ENCODE data around the gene ESYT2. TPM values are rescaled to one million over a fixed set of nuclear protein-coding genes. Genes with fewer than 3 reads are reported as not detected.

ESYT2 gene
- polyA plus RNA-seq, 1 donor (not counting 4 experiments of a cell fraction or from before 2014, with no cell fraction given): 45.9 TPM

- no peak overlapping the region for H3K9ac ChIP-seq (ENCODE audit: control insufficient read depth, extremely low read depth, insufficient read depth, low read length)
- H3K27me3 ChIP-seq (ENCODE audit: control insufficient read depth, extremely low read depth, insufficient read depth, low read length): no peaks in the 10 kb centered on the region
- no peak overlapping the region for H3K4me3 ChIP-seq (ENCODE audit: control insufficient read depth in 2 of 3, extremely low read depth in 1 of 3, insufficient read depth in 2 of 3, low read depth in 1 of 3, low read length in 3 of 3)
- no peak for FAIRE-seq
- H4K20me1 ChIP-seq (ENCODE audit: control insufficient read depth, extremely low read depth, insufficient read depth, low read length): no peaks in the 10 kb centered on the region
- H3K27ac ChIP-seq (ENCODE audit: control insufficient read depth, insufficient read depth, low read length): no peak overlapping the region
- H3K9me3 ChIP-seq (ENCODE audit: control insufficient read depth, low read depth, low read length): no peaks in the 10 kb centered on the region
- dilution Hi-C loops (cut with MboI; ENCODE audit: extremely low pct_ligation_motif_present, low sequenced_read_pairs): no loop called here
- H3K36me3 ChIP-seq (ENCODE audit: control insufficient read depth in 2 of 2, extremely low read depth in 1 of 2, insufficient read depth in 2 of 2, low read length in 2 of 2): peaks cover 0 to 6% of the 10 kb centered on the region in 2 experiments
- DNase-seq (ENCODE audit: low read depth, low spot score): no peak
- no peak overlapping the region for H3K4me2 ChIP-seq (ENCODE audit: control insufficient read depth, extremely low read depth, insufficient read depth, low read depth, low read length)
- no peak for TF ChIP-seq EZH2 (IDR thresholded peaks at IDR 0.05; ENCODE audit: low read length)
- TF ChIP-seq CTCF (optimal IDR thresholded peaks at IDR 0.05 in 1 of 3, IDR thresholded peaks at IDR 0.05 in 1 of 3, conservative IDR thresholded peaks at IDR 0.05 in 1 of 3; ENCODE audit: extremely low read depth in 1 of 3, insufficient read depth in 2 of 3, low read length in 3 of 3): no peak
- no peaks in the 10 kb centered on the region for H3K9me1 ChIP-seq (ENCODE audit: control insufficient read depth, extremely low read depth, insufficient read depth, low read length)
- peaks cover 25% of the 10 kb centered on the region for H3K79me2 ChIP-seq (ENCODE audit: control insufficient read depth, insufficient read depth, low read length)
- H2AFZ ChIP-seq (ENCODE audit: control insufficient read depth, low read length): no peak overlapping the region
- peaks cover 5% of the 10 kb centered on the region for H3K4me1 ChIP-seq (ENCODE audit: control insufficient read depth, extremely low read depth, insufficient read depth, low read length)
These were observed 39.6 kb upstream of the ESYT2 start for GRCh38 chr7:158868764-158869410.

- H3K4me1 ChIP-seq (ENCODE audit: control insufficient read depth, extremely low read depth, insufficient read depth, low read length): peaks cover 6% of the 10 kb centered on the region
- H3K79me2 ChIP-seq (ENCODE audit: control insufficient read depth, insufficient read depth, low read length): peaks cover 26% of the 10 kb centered on the region
- no peak overlapping the region for H3K27ac ChIP-seq (ENCODE audit: control insufficient read depth, insufficient read depth, low read length)
- no peaks in the 10 kb centered on the region for H3K27me3 ChIP-seq (ENCODE audit: control insufficient read depth, extremely low read depth, insufficient read depth, low read length)
- no peak overlapping the region for H3K9ac ChIP-seq (ENCODE audit: control insufficient read depth, extremely low read depth, insufficient read depth, low read length)
- peaks cover 0 to 6% of the 10 kb centered on the region in 2 experiments for H3K36me3 ChIP-seq (ENCODE audit: control insufficient read depth in 2 of 2, extremely low read depth in 1 of 2, insufficient read depth in 2 of 2, low read length in 2 of 2)
- H3K9me3 ChIP-seq (ENCODE audit: control insufficient read depth, low read depth, low read length): no peaks in the 10 kb centered on the region
- H3K4me2 ChIP-seq (ENCODE audit: control insufficient read depth, extremely low read depth, insufficient read depth, low read depth, low read length): no peak overlapping the region
- no peak for FAIRE-seq
- H3K9me1 ChIP-seq (ENCODE audit: control insufficient read depth, extremely low read depth, insufficient read depth, low read length): no peaks in the 10 kb centered on the region
- TF ChIP-seq EZH2 (IDR thresholded peaks at IDR 0.05; ENCODE audit: low read length) (no peak), CTCF (optimal IDR thresholded peaks at IDR 0.05 in 1 of 3, IDR thresholded peaks at IDR 0.05 in 1 of 3, conservative IDR thresholded peaks at IDR 0.05 in 1 of 3; ENCODE audit: extremely low read depth in 1 of 3, insufficient read depth in 2 of 3, low read length in 3 of 3) (no peak)
- dilution Hi-C loops (cut with MboI; ENCODE audit: extremely low pct_ligation_motif_present, low sequenced_read_pairs): no loop called here
- H4K20me1 ChIP-seq (ENCODE audit: control insufficient read depth, extremely low read depth, insufficient read depth, low read length): no peaks in the 10 kb centered on the region
- no peak overlapping the region for H3K4me3 ChIP-seq (ENCODE audit: control insufficient read depth in 2 of 3, extremely low read depth in 1 of 3, insufficient read depth in 2 of 3, low read depth in 1 of 3, low read length in 3 of 3)
- H2AFZ ChIP-seq (ENCODE audit: control insufficient read depth, low read length): no peak overlapping the region
- DNase-seq (ENCODE audit: low read depth, low spot score): no peak
These were observed 38.1 kb upstream of the ESYT2 start for GRCh38 chr7:158867214-158867984.
